Small intestine (tissue), 7 donors: ENCODE data around the gene SH3RF1. TPM values are rescaled to one million over a fixed set of nuclear protein-coding genes. Genes with fewer than 3 reads are reported as not detected.
A peak's percentile ranks its signal among the peaks of the same experiment; 100 is the strongest.
"Not testable (repeated sequence)": the region's sequence is repeated elsewhere in the genome, so short reads cannot be mapped to it uniquely, and the experiment has no call there.

Experiments used
- DNase-seq, 2 donors: peaks; one replicate each; pipeline versions ENCODE4 v3.0.0 to v3.0.0-alpha.2; 2013
- FAIRE-seq: peaks from 2 replicates; lab custom pipeline; 2012; peaks lifted over from hg19 to GRCh38; lab: Jason Lieb, UNC
- H3K27ac ChIP-seq, 3 donors: one replicate each; pipeline ENCODE4 v1.5.1; 2013; ENCODE audit warnings: low read length in 2 of 3, mild to moderate bottlenecking in 2 of 3, control low read depth in 1 of 3, inconsistent platforms in 1 of 3, low read depth in 1 of 3, moderate library complexity in 1 of 3
- H3K27me3 ChIP-seq, 3 donors: one replicate each; pipeline ENCODE4 v1.6.1; 2013; ENCODE audit warnings: low read length in 3 of 3, inconsistent platforms in 1 of 3; ENCODE audit not compliant: control insufficient read depth in 3 of 3, insufficient read depth in 3 of 3
- H3K36me3 ChIP-seq, 3 donors: one replicate each; pipeline ENCODE4 v1.6.1; 2013; ENCODE audit warnings: low read length in 3 of 3, inconsistent platforms in 1 of 3, low read depth in 1 of 3, mild to moderate bottlenecking in 1 of 3, moderate library complexity in 1 of 3; ENCODE audit not compliant: control insufficient read depth in 3 of 3, insufficient read depth in 2 of 3
- H3K4me1 ChIP-seq, 3 donors: one replicate each; pipeline ENCODE4 v1.6.1; 2013; ENCODE audit warnings: low read length in 2 of 3, inconsistent platforms in 1 of 3, low read depth in 1 of 3, mild to moderate bottlenecking in 1 of 3, moderate library complexity in 1 of 3; ENCODE audit not compliant: control insufficient read depth in 3 of 3, insufficient read depth in 2 of 3
- H3K4me3 ChIP-seq, 3 donors: one replicate each; pipeline ENCODE4 v1.5.1; 2013; ENCODE audit warnings: low read length in 3 of 3, control low read depth in 1 of 3, inconsistent platforms in 1 of 3, low read depth in 1 of 3, mild to moderate bottlenecking in 1 of 3, moderate library complexity in 1 of 3
- H3K9me3 ChIP-seq, 2 donors: one replicate each; pipeline ENCODE4 v1.6.1; 2013; ENCODE audit warnings: low read depth in 1 of 2, low read length in 1 of 2; ENCODE audit not compliant: control insufficient read depth in 2 of 2, insufficient read depth in 1 of 2
- WGBS, 3 donors: extraction: QIAGEN DNeasy Blood & Tissue Kit; methylation state at CpG; one replicate each; pipeline ENCODE4 v1.1.7; 2013; 5-methylcytosine and 5-hydroxymethylcytosine counted together
- polyA plus RNA-seq, 4 donors: library from polyadenylated mRNA; stranded (reverse) in 3 of 4; unstranded in 1 of 4; fragments of 200-250 nt in 3 of 4; fragments of 120-200 nt in 1 of 4; gene quantifications; one replicate each; pipeline versions ENCODE4 v1.2.1 to v1.2.3, GENCODE V29; 2013
- donor health status: healthy with polysubstance abuse.
- donor health status: control.
- donor health status: control.
- donor health status: Bipolar disorder and iron deficiency.
- donor health status: healthy.

Gene SH3RF1
- polyA plus RNA-seq, 4 donors: 10.7 to 35.6 (median 11.5) TPM

DNA sequence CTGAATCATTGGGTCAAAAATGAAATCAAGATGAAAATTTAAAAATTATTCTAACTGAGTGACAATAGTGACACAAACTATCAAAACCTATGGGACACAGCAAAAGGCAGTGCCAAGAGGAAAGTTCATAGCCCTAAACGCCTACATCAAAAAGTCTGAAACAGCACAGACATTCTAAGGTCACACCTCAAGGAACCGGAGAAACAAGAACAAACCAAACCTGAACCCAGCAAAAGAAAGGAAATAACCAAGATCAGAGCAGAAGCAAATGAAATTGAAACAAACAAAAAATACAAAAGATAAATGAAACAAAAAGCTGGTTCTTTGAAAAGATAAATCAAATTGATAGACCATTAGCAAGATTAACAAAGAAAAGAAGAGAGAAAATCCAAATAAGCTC lies 80.8 kb downstream of the SH3RF1 start:
- not testable (repeated sequence) for H3K9me3 ChIP-seq, H3K4me3 ChIP-seq, H3K27ac ChIP-seq, H3K27me3 ChIP-seq, FAIRE-seq, H3K36me3 ChIP-seq, DNase-seq
- peaks cover 0 to 21% (median 5%) of the 10 kb centered on the region in 3 donors for H3K4me1 ChIP-seq
- WGBS, 3 donors: 48 to 61% (median 53%) methylated on average over 2 of the region's 2 CpGs

DNA sequence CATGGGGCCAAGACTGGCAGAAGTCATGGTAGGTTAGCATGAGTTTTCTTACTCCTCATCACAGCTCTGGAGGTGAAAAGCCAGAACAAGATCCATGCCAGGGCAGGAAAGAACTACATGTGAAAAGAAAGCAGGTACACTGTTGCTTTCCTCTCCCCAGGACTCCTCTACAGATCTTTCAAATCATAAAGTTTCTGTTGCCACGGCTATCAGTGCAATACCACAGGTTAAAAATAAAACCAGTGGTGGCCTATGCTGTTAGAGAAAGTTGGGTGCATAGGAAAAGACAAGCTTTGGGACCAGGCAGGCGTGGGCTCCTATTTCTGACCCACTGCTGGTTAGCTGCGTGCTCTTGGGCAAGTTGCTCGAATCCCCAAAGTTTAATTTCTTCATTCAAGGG lies 81.4 kb downstream of the SH3RF1 start:
- H3K27me3 ChIP-seq: no peaks in the 10 kb centered on the region
- H3K4me3 ChIP-seq: no peak overlapping the region
- H3K4me1 ChIP-seq: peaks cover 0 to 27% (median 6%) of the 10 kb centered on the region in 3 donors
- H3K27ac ChIP-seq: no peak overlapping the region
- no peaks in the 10 kb centered on the region for H3K9me3 ChIP-seq
- WGBS, 3 donors: 72 to 82% (median 75%) methylated on average over 4 of the region's 4 CpGs
- H3K36me3 ChIP-seq: peaks cover 0 to 3% (median 0%) of the 10 kb centered on the region in 3 donors
- peak in 1 of 2 donors; percentile 26 for DNase-seq
- no peak for FAIRE-seq

DNA sequence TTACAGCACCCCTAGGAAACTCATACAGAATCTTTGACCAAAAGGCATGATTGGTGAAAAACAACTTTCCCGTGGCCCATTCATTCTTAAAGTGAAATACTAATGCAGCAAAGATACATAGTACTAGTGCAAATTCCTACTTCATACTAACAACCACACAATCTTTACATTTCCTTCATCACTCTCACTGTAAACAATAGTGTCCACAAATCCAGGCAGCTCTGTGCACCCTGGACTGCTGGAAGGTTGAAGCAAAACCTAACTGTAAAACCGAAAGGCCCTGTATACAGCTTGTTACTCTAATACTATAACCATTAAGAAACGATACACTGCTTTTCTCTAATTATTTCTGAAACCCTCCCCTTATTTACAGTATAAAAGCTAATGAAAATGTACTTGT lies 82.6 kb downstream of the SH3RF1 start:
- no peak overlapping the region for H3K4me3 ChIP-seq
- peaks cover 0 to 3% (median 0%) of the 10 kb centered on the region in 3 donors for H3K36me3 ChIP-seq
- H3K27me3 ChIP-seq: no peaks in the 10 kb centered on the region
- peaks cover 0 to 36% (median 6%) of the 10 kb centered on the region in 3 donors for H3K4me1 ChIP-seq
- 76 to 83% (median 77%) methylated on average over 3 of the region's 3 CpGs for WGBS, 3 donors
- no peak for DNase-seq
- no peaks in the 10 kb centered on the region for H3K9me3 ChIP-seq
- no peak for FAIRE-seq
- no peak overlapping the region for H3K27ac ChIP-seq

DNA sequence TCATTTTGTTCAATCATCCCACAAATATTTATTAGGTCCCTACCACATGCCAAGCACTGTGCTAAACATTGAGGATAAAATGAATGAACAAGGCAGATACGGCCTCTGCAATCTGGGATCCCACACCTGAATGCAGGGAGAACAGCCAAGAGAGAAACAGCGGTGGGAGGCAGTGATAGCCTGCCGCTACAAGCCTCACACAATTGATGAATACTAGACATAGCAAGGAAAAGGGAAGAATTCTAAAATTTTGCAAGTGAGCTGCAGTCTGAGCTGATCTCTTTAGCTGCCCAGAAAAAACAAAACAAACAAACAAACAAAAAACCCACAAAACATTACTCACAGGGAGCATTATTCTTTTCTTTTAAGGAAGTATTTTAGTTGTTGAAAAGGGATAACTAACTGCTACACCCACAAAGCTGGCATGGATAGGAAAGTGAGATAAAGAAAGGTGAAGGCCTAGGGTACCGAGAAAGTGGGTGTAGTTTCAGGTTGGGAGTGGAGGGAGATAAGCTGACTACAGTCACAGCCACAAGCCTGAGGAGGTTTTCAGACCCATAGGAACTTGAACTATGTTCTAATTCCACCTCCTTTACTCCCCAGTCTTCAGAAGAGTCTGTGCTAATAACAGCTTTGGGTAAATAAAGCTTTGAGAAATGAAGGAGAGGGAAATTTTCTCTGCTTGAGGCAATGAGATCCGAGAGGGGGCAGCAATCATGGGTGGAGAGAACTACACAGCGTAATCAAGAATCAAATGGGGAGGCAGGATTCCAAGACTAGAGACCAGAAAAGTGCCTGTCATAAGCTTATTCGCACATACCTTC lies 85.4 kb downstream of the SH3RF1 start:
- FAIRE-seq (no peak), DNase-seq (peak; percentile 73 to 84)
- WGBS, 3 donors: 16 to 60% (median 43%) methylated on average over 7 of the region's 7 CpGs
- peaks cover 0 to 6% (median 0%) of the 10 kb centered on the region in 3 donors for H3K36me3 ChIP-seq
- H3K27ac ChIP-seq: peak overlapping the region; percentile 2 to 84 (median 44)
- peaks cover 0 to 37% (median 6%) of the 10 kb centered on the region in 3 donors for H3K4me1 ChIP-seq
- no peaks in the 10 kb centered on the region for H3K9me3 ChIP-seq
- no peak overlapping the region for H3K4me3 ChIP-seq
- no peaks in the 10 kb centered on the region for H3K27me3 ChIP-seq

DNA sequence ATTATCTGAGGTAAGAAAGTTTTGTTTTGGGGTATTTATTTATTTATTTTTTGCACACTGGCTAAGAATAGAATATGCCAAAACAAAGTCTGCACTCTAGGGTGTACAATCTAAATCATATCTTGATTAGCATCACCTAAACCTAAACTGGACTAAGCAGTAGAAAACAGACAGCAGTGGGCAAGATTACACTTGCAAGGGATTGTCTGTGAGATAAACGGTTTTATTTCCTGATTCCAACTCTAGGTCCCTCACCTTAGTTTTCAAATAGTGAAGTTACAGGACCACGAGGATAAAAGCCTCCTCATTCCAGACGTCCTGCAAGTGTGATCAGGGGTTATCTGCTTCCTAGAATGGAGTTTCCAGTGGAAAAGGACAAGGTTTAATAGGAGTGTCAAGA lies 86.1 kb downstream of the SH3RF1 start:
- DNase-seq (no peak), FAIRE-seq (no peak)
- Histone ChIP-seq H3K4me1 (peaks cover 0 to 39% (median 6%) of the 10 kb centered on the region in 3 donors), H3K27me3 (no peaks in the 10 kb centered on the region), H3K4me3 (no peak overlapping the region), H3K9me3 (no peaks in the 10 kb centered on the region), H3K27ac (peak overlapping the region in 1 of 3 donors; percentile 84), H3K36me3 (peaks cover 0 to 6% (median 0%) of the 10 kb centered on the region in 3 donors)
- 7 to 42% (median 14%) methylated on average over 3 of the region's 3 CpGs for WGBS, 3 donors

DNA sequence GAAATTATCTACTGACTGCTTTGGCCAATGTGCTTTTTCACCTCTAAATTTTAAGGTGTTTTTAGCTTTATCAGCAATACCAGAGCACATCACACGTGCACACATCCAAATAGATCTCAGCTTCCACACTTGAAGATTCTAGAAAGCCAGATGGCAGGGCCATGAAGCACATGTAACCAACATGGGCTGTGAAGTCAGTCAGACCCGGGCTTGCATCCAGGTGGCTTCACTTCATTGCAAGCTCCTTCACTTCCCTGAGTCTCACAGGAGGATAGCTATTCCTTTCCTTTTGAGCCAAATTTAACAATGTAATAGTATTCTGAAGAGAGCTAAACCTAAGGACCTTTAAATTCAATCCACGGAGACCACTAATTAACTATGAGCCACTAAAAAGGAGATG lies 86.5 kb downstream of the SH3RF1 start:
- peaks cover 0 to 40% (median 6%) of the 10 kb centered on the region in 3 donors for H3K4me1 ChIP-seq
- H3K27me3 ChIP-seq: no peaks in the 10 kb centered on the region
- peaks cover 0 to 6% (median 0%) of the 10 kb centered on the region in 3 donors for H3K36me3 ChIP-seq
- 42 to 71% (median 49%) methylated on average over 3 of the region's 3 CpGs for WGBS, 3 donors
- peak overlapping the region in 1 of 3 donors; percentile 84 for H3K27ac ChIP-seq
- no peak overlapping the region for H3K4me3 ChIP-seq
- H3K9me3 ChIP-seq: no peaks in the 10 kb centered on the region
- DNase-seq (no peak), FAIRE-seq (no peak)

DNA sequence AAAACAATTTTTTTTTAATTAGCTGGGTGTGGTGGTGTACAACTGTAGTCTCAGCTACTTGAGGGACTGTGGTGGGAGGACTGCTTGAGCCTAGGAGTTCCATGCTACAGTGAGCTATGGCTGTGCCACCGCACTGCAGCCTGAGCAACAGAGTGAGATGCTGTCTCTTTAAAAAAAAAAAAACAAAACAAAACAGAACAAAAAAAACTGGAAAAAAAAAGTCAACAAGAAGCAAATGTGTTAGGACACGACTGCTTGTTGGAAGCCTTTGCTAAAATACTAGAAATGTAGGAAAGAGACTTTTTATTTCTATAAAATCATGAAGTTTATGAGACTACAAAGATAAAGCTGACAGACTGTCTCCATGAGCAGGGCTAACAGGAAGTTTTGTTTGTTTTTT lies 87.2 kb downstream of the SH3RF1 start:
- Histone ChIP-seq H3K27ac (no peak overlapping the region), H3K4me1 (peaks cover 0 to 40% (median 6%) of the 10 kb centered on the region in 3 donors), H3K4me3 (no peak overlapping the region), H3K36me3 (peaks cover 0 to 6% (median 0%) of the 10 kb centered on the region in 3 donors), H3K9me3 (no peaks in the 10 kb centered on the region), H3K27me3 (no peaks in the 10 kb centered on the region)
- 39 to 59% (median 41%) methylated on average over 2 of the region's 2 CpGs for WGBS, 3 donors
- no peak for FAIRE-seq
- DNase-seq: peak in 1 of 2 donors; percentile 14

DNA sequence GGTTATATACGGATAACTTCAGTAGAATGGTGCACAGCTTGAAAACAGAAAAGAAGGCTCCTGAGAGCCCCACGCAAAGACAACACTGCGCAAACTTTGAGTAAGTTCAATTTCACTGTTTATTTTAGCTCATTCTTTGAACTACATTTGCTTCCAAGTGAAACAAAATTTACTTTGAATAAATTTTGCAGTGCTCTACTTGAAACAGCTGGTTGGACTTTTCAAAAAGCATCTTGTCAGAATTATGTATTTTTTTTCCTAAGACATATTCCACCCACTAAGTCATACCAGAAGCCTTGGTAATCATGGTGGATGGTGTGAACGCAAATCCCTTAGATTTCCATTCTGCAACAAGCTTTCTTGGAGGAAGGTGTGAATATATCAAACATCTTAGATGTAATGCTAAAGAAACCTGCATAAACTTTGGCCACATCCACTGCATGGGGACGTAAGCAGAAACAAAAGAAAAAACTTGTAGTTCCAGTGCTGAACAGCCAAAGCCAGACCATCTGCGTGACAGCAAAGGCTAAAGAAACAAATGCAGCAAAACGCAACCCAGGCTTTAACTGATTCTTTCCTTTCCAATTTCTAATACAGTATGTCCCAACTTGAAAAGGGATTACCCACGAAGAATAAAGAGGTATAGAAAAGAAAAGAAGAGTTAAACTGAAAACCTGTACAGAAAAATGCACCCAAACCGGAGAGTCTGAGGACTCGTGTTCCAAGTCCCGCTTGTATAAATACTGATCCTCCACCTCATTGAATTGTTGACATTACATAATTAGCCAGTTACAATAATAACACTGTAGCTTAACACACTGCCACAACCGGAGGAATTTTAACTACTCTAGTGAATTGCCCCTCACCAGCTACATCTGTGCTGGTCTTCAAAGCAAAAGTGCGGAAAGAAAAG lies 90.9 kb downstream of the SH3RF1 start:
- no peak for FAIRE-seq
- Histone ChIP-seq H3K9me3 (no peaks in the 10 kb centered on the region), H3K4me3 (no peak overlapping the region), H3K27me3 (no peaks in the 10 kb centered on the region), H3K27ac (no peak overlapping the region), H3K4me1 (peaks cover 0 to 22% (median 1%) of the 10 kb centered on the region in 3 donors), H3K36me3 (peaks cover 0 to 8% (median 0%) of the 10 kb centered on the region in 3 donors)
- peak in 1 of 2 donors; percentile 57 for DNase-seq
- 57 to 67% (median 57%) methylated on average over 13 of the region's 13 CpGs for WGBS, 3 donors
